HepG2 (cell line): ENCODE data around the gene UBE2E1. TPM values are rescaled to one million over a fixed set of nuclear protein-coding genes. Genes with fewer than 3 reads are reported as not detected.

Source experiments
- ESRRA ChIP-seq: sonication (generic); formaldehyde crosslinking; IDR thresholded peaks from 2 replicates; pipeline ENCODE4 v1.5.1; 2020; ENCODE audit warnings: mild to moderate bottlenecking, low read depth, missing genetic modification reagents
- KLF12 ChIP-seq: sonication (generic); formaldehyde crosslinking; IDR thresholded peaks from 2 replicates; pipeline ENCODE4 v1.4.0; 2020; ENCODE audit warnings: missing genetic modification reagents, borderline replicate concordance
- MED1 ChIP-seq: sonication (generic); formaldehyde crosslinking; IDR thresholded peaks from 2 replicates; pipeline ENCODE4 v1.4.0; 2020; ENCODE audit warnings: missing genetic modification reagents
- MIER3 ChIP-seq: IDR thresholded peaks from 2 replicates; pipeline ENCODE4 v1.6.1; 2016; ENCODE audit warnings: missing compliant biosample characterization, borderline replicate concordance
- RBM22 ChIP-seq: fragments of 200-400 bp; formaldehyde crosslinking; optimal IDR thresholded peaks from 2 replicates; pipeline ENCODE3; 2017; ENCODE audit warnings: mild to moderate bottlenecking, low read length, moderate library complexity
- THAP11 ChIP-seq: IDR thresholded peaks from 2 replicates; pipeline ENCODE4 v1.6.1; 2016; ENCODE audit warnings: missing biosample characterization, missing genetic modification reagents
- ZFY ChIP-seq: sonication (generic); formaldehyde crosslinking; IDR thresholded peaks from 2 replicates; pipeline ENCODE4 v1.4.0; 2020; ENCODE audit warnings: missing genetic modification reagents
- ZNF160 ChIP-seq: sonication (generic); formaldehyde crosslinking; IDR thresholded peaks from 2 replicates; pipeline ENCODE4 v1.8.0; 2022; ENCODE audit warnings: mild to moderate bottlenecking, inconsistent platforms, missing genetic modification reagents
- ZNF562 ChIP-seq: sonication (generic); formaldehyde crosslinking; IDR thresholded peaks from 2 replicates; pipeline ENCODE4 v1.8.0; 2022; ENCODE audit warnings: missing genetic modification reagents, borderline replicate concordance
- polyA plus RNA-seq, 8 experiments: library from polyadenylated mRNA; depleted of rRNA in 3 of 8; stranded (reverse) in 7 of 8; unstranded in 1 of 8; fragments of >200 nt; fragmentation: Illumina TruSeq in 4 of 8; extraction: Trizol in 4 of 8; gene quantifications; 2 replicates each; pipeline versions ENCODE4 v1.2.1 to v1.2.3, GENCODE V29; 2011 to 2016; ENCODE audit warnings: low read depth in 4 of 8, missing spikeins in 1 of 8, mixed read lengths in 1 of 8; ENCODE audit not compliant: insufficient read depth in 1 of 8
- total RNA-seq, 5 experiments: library from RNA; depleted of rRNA; stranded (reverse); fragments of >200 nt; fragmentation: Illumina TruSeq; extraction: Trizol; gene quantifications; 2 replicates each; pipeline ENCODE4 v1.2.3, GENCODE V29; 2016; ENCODE audit warnings: low read depth in 1 of 5
- TF ChIP-seq, protein P1 (sequence below): sonication (generic); formaldehyde crosslinking; IDR thresholded peaks from 2 replicates; pipeline ENCODE4 v1.4.0; 2020; ENCODE audit warnings: missing genetic modification reagents
- TF ChIP-seq, protein P2 (sequence below): IDR thresholded peaks from 2 replicates; pipeline ENCODE4 v1.6.1; 2012; ENCODE audit warnings: inconsistent platforms
- TF ChIP-seq, protein P3 (sequence below): sonication (generic); formaldehyde crosslinking; IDR thresholded peaks from 2 replicates; pipeline ENCODE4 v1.4.0; 2020; ENCODE audit warnings: missing genetic modification reagents
- TF ChIP-seq, protein P4 (sequence below): sonication (generic); formaldehyde crosslinking; IDR thresholded peaks from 2 replicates; pipeline ENCODE4 v1.8.0; 2022; ENCODE audit warnings: missing genetic modification reagents, mild to moderate bottlenecking, borderline replicate concordance
- TF ChIP-seq, protein P5 (sequence below): sonication (generic); formaldehyde crosslinking; IDR thresholded peaks from 2 replicates; pipeline ENCODE4 v1.5.1; 2020; ENCODE audit warnings: mild to moderate bottlenecking, missing genetic modification reagents, moderate library complexity

UBE2E1 gene
- total and polyA plus RNA-seq, 2 of the 13 experiments (the other 11 are each of a cell fraction or from before 2014, with no cell fraction given): 55.4 to 61.8 TPM

DNA sequence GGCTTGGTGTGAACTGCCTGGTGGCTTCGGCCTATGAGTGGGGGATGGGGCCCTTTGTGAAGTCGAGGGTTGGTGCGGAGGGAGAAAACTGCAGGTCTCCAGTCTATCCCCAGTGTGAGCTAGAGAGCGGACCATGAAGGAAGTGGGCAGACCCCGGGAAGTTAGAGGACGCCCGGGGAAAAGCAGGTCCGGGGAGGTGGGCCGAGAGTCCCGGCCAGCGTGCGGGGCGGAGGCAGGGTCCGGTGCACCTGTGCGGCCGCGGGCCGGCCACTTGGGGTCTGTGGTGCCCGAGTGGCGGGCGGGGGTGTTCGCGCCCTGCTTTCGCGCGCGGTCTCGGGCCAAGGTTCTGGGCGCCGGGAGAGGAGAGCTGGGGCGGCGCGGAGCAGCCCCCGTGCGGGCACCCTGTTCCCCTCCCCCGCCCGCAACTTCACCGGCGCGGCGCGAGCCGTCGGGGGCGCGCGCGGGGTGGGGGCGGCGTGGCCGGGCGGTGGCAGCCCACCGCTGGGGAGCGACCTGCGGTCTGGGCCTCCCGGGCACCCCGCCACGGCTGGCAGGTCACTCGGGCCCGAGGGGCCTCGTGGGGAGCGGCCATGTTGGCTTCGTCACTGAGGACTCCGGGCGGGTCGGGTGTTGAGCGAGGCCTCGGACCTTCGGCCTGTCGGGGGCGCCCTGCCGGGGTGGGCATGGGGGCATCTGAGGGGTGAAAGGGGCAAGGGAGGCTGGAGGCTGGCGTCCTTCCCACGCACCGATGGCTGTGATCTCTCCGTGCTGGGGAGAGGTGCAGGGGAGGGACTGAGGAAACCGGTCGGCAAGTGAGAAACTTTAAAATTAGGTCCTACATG lies 4.8 kb downstream of the UBE2E1 start (continued):
- TF ChIP-seq, protein P1, sequence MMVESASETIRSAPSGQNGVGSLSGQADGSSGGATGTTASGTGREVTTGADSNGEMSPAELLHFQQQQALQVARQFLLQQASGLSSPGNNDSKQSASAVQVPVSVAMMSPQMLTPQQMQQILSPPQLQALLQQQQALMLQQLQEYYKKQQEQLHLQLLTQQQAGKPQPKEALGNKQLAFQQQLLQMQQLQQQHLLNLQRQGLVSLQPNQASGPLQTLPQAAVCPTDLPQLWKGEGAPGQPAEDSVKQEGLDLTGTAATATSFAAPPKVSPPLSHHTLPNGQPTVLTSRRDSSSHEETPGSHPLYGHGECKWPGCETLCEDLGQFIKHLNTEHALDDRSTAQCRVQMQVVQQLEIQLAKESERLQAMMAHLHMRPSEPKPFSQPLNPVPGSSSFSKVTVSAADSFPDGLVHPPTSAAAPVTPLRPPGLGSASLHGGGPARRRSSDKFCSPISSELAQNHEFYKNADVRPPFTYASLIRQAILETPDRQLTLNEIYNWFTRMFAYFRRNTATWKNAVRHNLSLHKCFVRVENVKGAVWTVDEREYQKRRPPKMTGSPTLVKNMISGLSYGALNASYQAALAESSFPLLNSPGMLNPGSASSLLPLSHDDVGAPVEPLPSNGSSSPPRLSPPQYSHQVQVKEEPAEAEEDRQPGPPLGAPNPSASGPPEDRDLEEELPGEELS (CRISPR knock-in tag): no peak
- TF ChIP-seq, protein P2, sequence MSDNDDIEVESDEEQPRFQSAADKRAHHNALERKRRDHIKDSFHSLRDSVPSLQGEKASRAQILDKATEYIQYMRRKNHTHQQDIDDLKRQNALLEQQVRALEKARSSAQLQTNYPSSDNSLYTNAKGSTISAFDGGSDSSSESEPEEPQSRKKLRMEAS: peak; percentile 43; the same call in 1 of the 2 replicates
- TF ChIP-seq ZNF562 (peak; percentile 29; the same call in 1 of the 2 replicates), KLF12 (CRISPR knock-in tag) (no peak), ZNF160 (CRISPR knock-in tag) (0 out of 2 replicates have a peak, but pooled peaks have one; percentile 48), ZFY (CRISPR knock-in tag) (peak; percentile 75), MIER3 (CRISPR knock-in tag) (no peak), MED1 (no peak), ESRRA (CRISPR knock-in tag) (no peak), RBM22 (peak; percentile 14), THAP11 (peak; percentile 28; the same call in 1 of the 2 replicates)
- TF ChIP-seq, protein P3, sequence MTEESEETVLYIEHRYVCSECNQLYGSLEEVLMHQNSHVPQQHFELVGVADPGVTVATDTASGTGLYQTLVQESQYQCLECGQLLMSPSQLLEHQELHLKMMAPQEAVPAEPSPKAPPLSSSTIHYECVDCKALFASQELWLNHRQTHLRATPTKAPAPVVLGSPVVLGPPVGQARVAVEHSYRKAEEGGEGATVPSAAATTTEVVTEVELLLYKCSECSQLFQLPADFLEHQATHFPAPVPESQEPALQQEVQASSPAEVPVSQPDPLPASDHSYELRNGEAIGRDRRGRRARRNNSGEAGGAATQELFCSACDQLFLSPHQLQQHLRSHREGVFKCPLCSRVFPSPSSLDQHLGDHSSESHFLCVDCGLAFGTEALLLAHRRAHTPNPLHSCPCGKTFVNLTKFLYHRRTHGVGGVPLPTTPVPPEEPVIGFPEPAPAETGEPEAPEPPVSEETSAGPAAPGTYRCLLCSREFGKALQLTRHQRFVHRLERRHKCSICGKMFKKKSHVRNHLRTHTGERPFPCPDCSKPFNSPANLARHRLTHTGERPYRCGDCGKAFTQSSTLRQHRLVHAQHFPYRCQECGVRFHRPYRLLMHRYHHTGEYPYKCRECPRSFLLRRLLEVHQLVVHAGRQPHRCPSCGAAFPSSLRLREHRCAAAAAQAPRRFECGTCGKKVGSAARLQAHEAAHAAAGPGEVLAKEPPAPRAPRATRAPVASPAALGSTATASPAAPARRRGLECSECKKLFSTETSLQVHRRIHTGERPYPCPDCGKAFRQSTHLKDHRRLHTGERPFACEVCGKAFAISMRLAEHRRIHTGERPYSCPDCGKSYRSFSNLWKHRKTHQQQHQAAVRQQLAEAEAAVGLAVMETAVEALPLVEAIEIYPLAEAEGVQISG (CRISPR knock-in tag): peak; percentile 46
- TF ChIP-seq, protein P4, sequence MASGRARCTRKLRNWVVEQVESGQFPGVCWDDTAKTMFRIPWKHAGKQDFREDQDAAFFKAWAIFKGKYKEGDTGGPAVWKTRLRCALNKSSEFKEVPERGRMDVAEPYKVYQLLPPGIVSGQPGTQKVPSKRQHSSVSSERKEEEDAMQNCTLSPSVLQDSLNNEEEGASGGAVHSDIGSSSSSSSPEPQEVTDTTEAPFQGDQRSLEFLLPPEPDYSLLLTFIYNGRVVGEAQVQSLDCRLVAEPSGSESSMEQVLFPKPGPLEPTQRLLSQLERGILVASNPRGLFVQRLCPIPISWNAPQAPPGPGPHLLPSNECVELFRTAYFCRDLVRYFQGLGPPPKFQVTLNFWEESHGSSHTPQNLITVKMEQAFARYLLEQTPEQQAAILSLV (CRISPR knock-in tag): peak; percentile 51; the same call in 1 of the 2 replicates
- TF ChIP-seq, protein P5, sequence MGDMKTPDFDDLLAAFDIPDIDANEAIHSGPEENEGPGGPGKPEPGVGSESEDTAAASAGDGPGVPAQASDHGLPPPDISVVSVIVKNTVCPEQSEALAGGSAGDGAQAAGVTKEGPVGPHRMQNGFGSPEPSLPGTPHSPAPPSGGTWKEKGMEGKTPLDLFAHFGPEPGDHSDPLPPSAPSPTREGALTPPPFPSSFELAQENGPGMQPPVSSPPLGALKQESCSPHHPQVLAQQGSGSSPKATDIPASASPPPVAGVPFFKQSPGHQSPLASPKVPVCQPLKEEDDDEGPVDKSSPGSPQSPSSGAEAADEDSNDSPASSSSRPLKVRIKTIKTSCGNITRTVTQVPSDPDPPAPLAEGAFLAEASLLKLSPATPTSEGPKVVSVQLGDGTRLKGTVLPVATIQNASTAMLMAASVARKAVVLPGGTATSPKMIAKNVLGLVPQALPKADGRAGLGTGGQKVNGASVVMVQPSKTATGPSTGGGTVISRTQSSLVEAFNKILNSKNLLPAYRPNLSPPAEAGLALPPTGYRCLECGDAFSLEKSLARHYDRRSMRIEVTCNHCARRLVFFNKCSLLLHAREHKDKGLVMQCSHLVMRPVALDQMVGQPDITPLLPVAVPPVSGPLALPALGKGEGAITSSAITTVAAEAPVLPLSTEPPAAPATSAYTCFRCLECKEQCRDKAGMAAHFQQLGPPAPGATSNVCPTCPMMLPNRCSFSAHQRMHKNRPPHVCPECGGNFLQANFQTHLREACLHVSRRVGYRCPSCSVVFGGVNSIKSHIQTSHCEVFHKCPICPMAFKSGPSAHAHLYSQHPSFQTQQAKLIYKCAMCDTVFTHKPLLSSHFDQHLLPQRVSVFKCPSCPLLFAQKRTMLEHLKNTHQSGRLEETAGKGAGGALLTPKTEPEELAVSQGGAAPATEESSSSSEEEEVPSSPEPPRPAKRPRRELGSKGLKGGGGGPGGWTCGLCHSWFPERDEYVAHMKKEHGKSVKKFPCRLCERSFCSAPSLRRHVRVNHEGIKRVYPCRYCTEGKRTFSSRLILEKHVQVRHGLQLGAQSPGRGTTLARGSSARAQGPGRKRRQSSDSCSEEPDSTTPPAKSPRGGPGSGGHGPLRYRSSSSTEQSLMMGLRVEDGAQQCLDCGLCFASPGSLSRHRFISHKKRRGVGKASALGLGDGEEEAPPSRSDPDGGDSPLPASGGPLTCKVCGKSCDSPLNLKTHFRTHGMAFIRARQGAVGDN (CRISPR knock-in tag): peak; percentile 86
